ENCODE data around the gene SLC7A1. TPM values are rescaled to one million over a fixed set of nuclear protein-coding genes. Genes with fewer than 3 reads are reported as not detected.

The SLC7A1 gene
- total RNA-seq, 2 experiments from 2014 or later, result 39.5 to 141 TPM

DNA sequence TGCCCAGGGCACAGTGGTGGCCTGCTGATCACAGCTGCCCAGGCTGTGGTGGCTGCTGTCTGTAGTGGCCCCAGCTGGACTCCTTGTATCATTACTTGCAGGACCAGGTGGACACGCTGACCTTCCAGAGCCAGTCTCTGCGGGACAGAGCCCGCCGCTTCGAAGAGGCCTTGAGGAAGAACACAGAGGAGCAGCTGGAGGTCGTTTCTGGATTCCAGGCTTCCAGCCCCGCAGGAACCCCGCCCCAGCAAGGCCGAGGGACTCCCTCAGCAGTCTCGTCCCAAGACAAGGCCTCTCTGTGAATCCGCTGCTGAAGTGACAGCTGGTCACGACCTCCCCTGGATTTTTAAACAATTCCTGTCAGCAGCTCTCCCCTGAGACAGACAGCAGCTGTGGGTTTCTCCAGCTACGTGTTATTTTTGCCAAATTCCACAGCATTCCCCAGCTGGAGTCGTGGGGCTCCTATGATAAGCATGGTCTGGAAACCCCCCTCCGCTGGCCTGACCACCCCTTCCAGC, 98.3 kb downstream of the SLC7A1 start:
- Histone ChIP-seq H3K27ac (ENCODE audit: low read depth, low read length, poor library complexity, severe bottlenecking) (no peak overlapping the region), H3K4me1 (ENCODE audit: insufficient read depth, low read length, poor library complexity, severe bottlenecking) (peaks cover 33% of the 10 kb centered on the region), H3K4me3 (ENCODE audit: low read depth, low read length, poor library complexity, severe bottlenecking) (no peak overlapping the region), H3K9me2 (ENCODE audit: insufficient read depth, low read length) (no peaks in the 10 kb centered on the region), H2AFZ (ENCODE audit: low read length) (no peak overlapping the region), H4K20me1 (ENCODE audit: insufficient read depth, low read length) (no peaks in the 10 kb centered on the region), H3K79me2 (ENCODE audit: insufficient read depth, low read depth, low read length) (no peaks in the 10 kb centered on the region), H3K4me2 (ENCODE audit: low read length) (0 out of 2 replicates have a peak overlapping the region, but pooled peaks have one; percentile 51), H3K36me3 (ENCODE audit: insufficient read depth, low read length) (no peaks in the 10 kb centered on the region), H3K9me3 (ENCODE audit: low read length) (no peaks in the 10 kb centered on the region)
- DNase-seq (ENCODE audit: low spot score), result no peak
- BruUV-seq (replicated peaks), result no TSS peak
- ChIA-PET POLR2A (interaction anchor here (0.9 kb wide), 1 partner anchor 21 kb away, joined by 3 read pairs; no protein-coding TSS in a partner anchor), CTCF (ENCODE audit: unreplicated experiment) (interaction anchor here (0.5 to 0.6 kb wide), 2 partner anchors 345 to 444 kb away, joined by 3 read pairs; no protein-coding TSS in a partner anchor)
- intact Hi-C loops (cut with micrococcal nuclease; ENCODE audit: unreplicated experiment), result loop anchor here (10.0 kb wide), 1 partner anchor 348 kb away; no protein-coding TSS in a partner anchor
- TF ChIP-seq, protein P1, sequence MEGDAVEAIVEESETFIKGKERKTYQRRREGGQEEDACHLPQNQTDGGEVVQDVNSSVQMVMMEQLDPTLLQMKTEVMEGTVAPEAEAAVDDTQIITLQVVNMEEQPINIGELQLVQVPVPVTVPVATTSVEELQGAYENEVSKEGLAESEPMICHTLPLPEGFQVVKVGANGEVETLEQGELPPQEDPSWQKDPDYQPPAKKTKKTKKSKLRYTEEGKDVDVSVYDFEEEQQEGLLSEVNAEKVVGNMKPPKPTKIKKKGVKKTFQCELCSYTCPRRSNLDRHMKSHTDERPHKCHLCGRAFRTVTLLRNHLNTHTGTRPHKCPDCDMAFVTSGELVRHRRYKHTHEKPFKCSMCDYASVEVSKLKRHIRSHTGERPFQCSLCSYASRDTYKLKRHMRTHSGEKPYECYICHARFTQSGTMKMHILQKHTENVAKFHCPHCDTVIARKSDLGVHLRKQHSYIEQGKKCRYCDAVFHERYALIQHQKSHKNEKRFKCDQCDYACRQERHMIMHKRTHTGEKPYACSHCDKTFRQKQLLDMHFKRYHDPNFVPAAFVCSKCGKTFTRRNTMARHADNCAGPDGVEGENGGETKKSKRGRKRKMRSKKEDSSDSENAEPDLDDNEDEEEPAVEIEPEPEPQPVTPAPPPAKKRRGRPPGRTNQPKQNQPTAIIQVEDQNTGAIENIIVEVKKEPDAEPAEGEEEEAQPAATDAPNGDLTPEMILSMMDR (conservative IDR thresholded peaks at IDR 0.05; ENCODE audit: low read length), result no peak
- TF ChIP-seq EZH2phosphoT487 (IDR thresholded peaks at IDR 0.05; ENCODE audit: borderline replicate concordance, low read depth, low read length), result no peak

DNA sequence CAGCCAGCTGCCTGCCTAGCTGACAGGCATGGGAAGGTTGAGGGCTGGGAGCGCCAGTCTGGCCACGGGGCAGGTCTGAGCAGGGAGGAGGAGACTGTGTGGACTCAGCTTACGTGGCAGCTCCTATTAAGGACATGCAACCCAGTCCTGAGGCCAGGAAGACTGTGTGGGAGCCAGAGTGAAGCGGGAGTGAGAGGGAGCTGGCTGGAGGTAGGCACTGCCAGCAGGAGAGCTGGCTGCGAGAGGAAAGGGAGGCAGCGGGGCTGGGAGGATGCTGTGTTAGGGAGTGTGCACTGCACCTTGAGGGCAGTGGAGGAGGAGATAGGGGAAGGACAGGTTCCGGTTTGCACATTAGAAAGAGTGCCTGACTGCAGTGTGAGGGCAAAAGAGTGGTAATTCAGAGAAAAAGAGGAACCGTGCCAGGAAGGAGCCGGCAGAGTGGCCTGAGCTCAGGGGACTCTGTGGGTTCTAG, 99.2 kb downstream of the SLC7A1 start:
- H3K9me3 ChIP-seq (ENCODE audit: low read length), result no peaks in the 10 kb centered on the region
- peak; percentile 69 for DNase-seq (ENCODE audit: low spot score)
- H3K4me3 ChIP-seq (ENCODE audit: low read depth, low read length, poor library complexity, severe bottlenecking), result peak overlapping the region; percentile 2
- H3K4me1 ChIP-seq (ENCODE audit: insufficient read depth, low read length, poor library complexity, severe bottlenecking), result peaks cover 33% of the 10 kb centered on the region
- H3K36me3 ChIP-seq (ENCODE audit: insufficient read depth, low read length), result no peaks in the 10 kb centered on the region
- POLR2A ChIA-PET, result interaction anchor here (0.6 to 0.9 kb wide), 2 partner anchors 20 to 1183 kb away, joined by 3 read pairs; no protein-coding TSS in a partner anchor
- peak overlapping the region; percentile 51 for H3K4me2 ChIP-seq (ENCODE audit: low read length)
- intact Hi-C loops (cut with micrococcal nuclease; ENCODE audit: unreplicated experiment), result loop anchor here (10.0 kb wide), 1 partner anchor 349 kb away; no protein-coding TSS in a partner anchor
- TF ChIP-seq EZH2phosphoT487 (IDR thresholded peaks at IDR 0.05; ENCODE audit: borderline replicate concordance, low read depth, low read length), result no peak
- TF ChIP-seq, protein P1 (conservative IDR thresholded peaks at IDR 0.05; ENCODE audit: low read length), result no peak
- CTCF ChIA-PET (ENCODE audit: unreplicated experiment), result interaction anchor here (0.5 kb wide), 1 partner anchor 346 kb away, joined by 3 read pairs; no protein-coding TSS in a partner anchor
- no peaks in the 10 kb centered on the region for H3K9me2 ChIP-seq (ENCODE audit: insufficient read depth, low read length)
- H2AFZ ChIP-seq (ENCODE audit: low read length), result no peak overlapping the region
- no peak overlapping the region for H3K27ac ChIP-seq (ENCODE audit: low read depth, low read length, poor library complexity, severe bottlenecking)
- BruUV-seq (replicated peaks), result no TSS peak
- H4K20me1 ChIP-seq (ENCODE audit: insufficient read depth, low read length), result no peaks in the 10 kb centered on the region
- no peaks in the 10 kb centered on the region for H3K79me2 ChIP-seq (ENCODE audit: insufficient read depth, low read depth, low read length)

DNA sequence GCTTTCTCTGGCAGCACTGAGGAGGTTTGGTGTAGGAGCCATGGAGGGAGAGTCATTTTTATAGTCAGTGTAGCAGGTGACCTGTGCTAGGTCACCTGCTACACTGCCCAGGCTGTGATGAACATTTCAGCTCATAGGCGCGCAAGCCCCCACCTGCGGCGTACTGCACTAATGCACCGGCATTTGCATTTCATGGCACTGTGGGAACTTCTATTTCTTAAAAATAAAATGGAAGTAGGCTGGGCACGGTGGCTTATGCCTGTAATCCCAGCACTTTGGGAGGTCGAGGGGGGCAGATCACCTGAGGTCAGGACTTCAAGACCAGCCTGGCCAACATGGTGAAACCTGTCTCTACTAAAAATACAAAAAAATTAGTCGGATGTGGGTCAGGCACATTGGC, 101.0 kb downstream of the SLC7A1 start:
- Histone ChIP-seq H3K9me2 (ENCODE audit: insufficient read depth, low read length) (no peaks in the 10 kb centered on the region), H3K4me3 (ENCODE audit: low read depth, low read length, poor library complexity, severe bottlenecking) (no peak overlapping the region), H3K79me2 (ENCODE audit: insufficient read depth, low read depth, low read length) (no peaks in the 10 kb centered on the region), H3K36me3 (ENCODE audit: insufficient read depth, low read length) (no peaks in the 10 kb centered on the region), H3K4me2 (ENCODE audit: low read length) (peak overlapping the region; percentile 16), H4K20me1 (ENCODE audit: insufficient read depth, low read length) (no peaks in the 10 kb centered on the region), H2AFZ (ENCODE audit: low read length) (no peak overlapping the region), H3K9me3 (ENCODE audit: low read length) (no peaks in the 10 kb centered on the region), H3K4me1 (ENCODE audit: insufficient read depth, low read length, poor library complexity, severe bottlenecking) (peaks cover 33% of the 10 kb centered on the region), H3K27ac (ENCODE audit: low read depth, low read length, poor library complexity, severe bottlenecking) (no peak overlapping the region)
- BruUV-seq (replicated peaks), result no TSS peak
- intact Hi-C loops (cut with micrococcal nuclease; ENCODE audit: unreplicated experiment), result loop anchor here (2.0 to 10.0 kb wide), 2 partner anchors 22 to 350 kb away; no protein-coding TSS in a partner anchor
- ChIA-PET CTCF (ENCODE audit: unreplicated experiment) (no interaction called here), POLR2A (interaction anchor here (0.7 to 1.1 kb wide), 3 partner anchors 28 to 1591 kb away, joined by 3 to 9 read pairs (median 6); no protein-coding TSS in a partner anchor)
- no peak for TF ChIP-seq EZH2phosphoT487 (IDR thresholded peaks at IDR 0.05; ENCODE audit: borderline replicate concordance, low read depth, low read length)
- TF ChIP-seq, protein P1 (conservative IDR thresholded peaks at IDR 0.05; ENCODE audit: low read length), result no peak
- peak; percentile 38 for DNase-seq (ENCODE audit: low spot score)
